Measurements from ENCODE around the gene YTHDF1. TPM values are rescaled to one million over a fixed set of nuclear protein-coding genes. Genes with fewer than 3 reads are reported as not detected.
A peak's percentile ranks its signal among the peaks of the same experiment; 100 is the strongest.

The YTHDF1 gene
- total and polyA plus RNA-seq, 2 of the 8 experiments (the other 6 are each of a cell fraction or from before 2014, with no cell fraction given), result 32.8 to 66.0 TPM

GRCh38 chr20:63254232-63254605 is 38.3 kb upstream of the YTHDF1 start, which contains the start of gene NKAIN4:
TSS of gene NKAIN4 (minus strand) at chr20:63254463. CDS start at chr20:63254450, 13 bp downstream.
- Histone ChIP-seq H3K23ac (ENCODE audit: insufficient read length) (no peak within 1 kb of the TSS), H2AK5ac (ENCODE audit: low read depth, low read length) (0 out of 2 replicates have a peak within 1 kb of the TSS, but pooled peaks have one; percentile 80), H2BK20ac (ENCODE audit: low read length) (no peak within 1 kb of the TSS), H3K27me3 (replicated peaks in 1 of 4; ENCODE audit: control insufficient read depth in 3 of 4, extremely low read depth in 1 of 4, insufficient read depth in 3 of 4, low read length in 3 of 4) (peaks cover 4 to 51% (median 40%) of the 10 kb centered on the region in 4 experiments), H4K91ac (replicated peaks; ENCODE audit: insufficient read length, low read length) (peak within 1 kb of the TSS; percentile 59), H3K56ac (replicated peaks; ENCODE audit: insufficient read length, low read depth, low read length) (no peak within 1 kb of the TSS), H3K79me1 (ENCODE audit: low read depth, low read length) (no peaks in the 10 kb centered on the region; the same call in 1 of the 2 replicates), H3K14ac (ENCODE audit: insufficient read length) (no peak within 1 kb of the TSS), H4K20me1 (replicated peaks in 1 of 2; ENCODE audit: control insufficient read depth in 1 of 2, insufficient read depth in 2 of 2, low read length in 2 of 2) (peaks cover 0 to 4% of the 10 kb centered on the region in 2 experiments), H2BK5ac (ENCODE audit: low read depth, low read length) (peak within 1 kb of the TSS; percentile 78; the same call in 1 of the 2 replicates), H2BK12ac (ENCODE audit: low read depth, low read length) (0 out of 2 replicates have a peak within 1 kb of the TSS, but pooled peaks have one; percentile 68), H3K18ac (ENCODE audit: extremely low read depth, low read length) (peak within 1 kb of the TSS; percentile 95), H3K23me2 (ENCODE audit: low read depth, low read length) (peaks cover 13% of the 10 kb centered on the region; the same call in 1 of the 2 replicates), H3K4me3 (ENCODE audit: extremely low read depth in 1 of 4, insufficient read depth in 2 of 4, low read depth in 3 of 4, low read length in 4 of 4) (peak within 1 kb of the TSS; percentile 39 to 67 (median 59)), H3K79me2 (ENCODE audit: control insufficient read depth in 1 of 2, insufficient read depth in 2 of 2, low read length in 2 of 2) (no peaks in the 10 kb centered on the region), H3K4me2 (ENCODE audit: insufficient read depth in 1 of 2, low read depth in 2 of 2, low read length in 2 of 2) (peak within 1 kb of the TSS; percentile 82 to 97), H2BK120ac (replicated peaks; ENCODE audit: low read depth, low read length) (no peak within 1 kb of the TSS), H2BK15ac (ENCODE audit: low read length) (peak within 1 kb of the TSS; percentile 46; the same call in 1 of the 2 replicates), H2AFZ (ENCODE audit: low read length) (peak within 1 kb of the TSS; percentile 35; the same call in 1 of the 2 replicates), H3K9me3 (ENCODE audit: insufficient read depth in 2 of 2, low read depth in 1 of 2, low read length in 1 of 2) (no peaks in the 10 kb centered on the region), H3K4me1 (replicated peaks in 1 of 4; ENCODE audit: control insufficient read depth in 3 of 4, insufficient read depth in 4 of 4, low read length in 3 of 4) (peaks cover 2 to 18% (median 15%) of the 10 kb centered on the region in 4 experiments), H3K4ac (replicated peaks; ENCODE audit: insufficient read length, low read depth, low read length) (no peak within 1 kb of the TSS), H3K27ac (ENCODE audit: low read depth, low read length) (no peak within 1 kb of the TSS), H3K36me3 (ENCODE audit: control insufficient read depth in 2 of 4, insufficient read depth in 4 of 4, low read length in 3 of 4) (no peaks in the 10 kb centered on the region; a peak in 1 of 8 replicates), H3K9ac (replicated peaks in 1 of 4; ENCODE audit: extremely low read depth in 1 of 4, low read depth in 3 of 4, low read length in 3 of 4) (no peak within 1 kb of the TSS), H4K5ac (ENCODE audit: insufficient read length, low read depth, low read length) (peak within 1 kb of the TSS; percentile 13), H4K8ac (ENCODE audit: extremely low read depth, insufficient read depth, low read length) (peak within 1 kb of the TSS; percentile 71)
- DNase-seq (ENCODE audit: low read depth in 1 of 2, low spot score in 2 of 2) (no peak), FAIRE-seq (no peak)
- ChIA-PET POLR2A (ENCODE audit: partially characterized antibody) (interaction anchor here (0.7 to 4.7 kb wide), 14 partner anchors 9 to 108 kb away, joined by 3 to 21 read pairs (median 4); partner anchors contain the start of genes ARFGAP1 and BIRC7), CTCF (ENCODE audit: partially characterized antibody) (interaction anchor here (0.9 to 6.8 kb wide), 11 partner anchors 12 to 72 kb away, joined by 3 to 87 read pairs (median 9); partner anchors contain the start of gene BIRC7)
- whole genome bisulfite sequencing, 2 experiments (ENCODE audit: extremely low coverage in 1 of 2, insufficient coverage in 1 of 2, insufficient read length in 1 of 2, insufficient replicate concordance in 2 of 2, low coverage in 1 of 2, low lambda C conversion rate in 2 of 2, missing lambda C conversion rate in 1 of 2), result 2% methylated on average over 9 of the region's 46 CpGs; no CpG with 5 or more reads in 1 of the 2 experiments
- no peak for TF ChIP-seq CTCF (IDR thresholded peaks at IDR 0.05; ENCODE audit: control extremely low read depth in 1 of 3, insufficient read depth in 1 of 3, low read depth in 1 of 3, low read length in 3 of 3)
- no peak for TF ChIP-seq RNF2 (IDR thresholded peaks at IDR 0.05; ENCODE audit: borderline replicate concordance, low read depth, low read length, missing control alignments, poor library complexity, severe bottlenecking)
- no peak for TF ChIP-seq HDAC6 (IDR thresholded peaks at IDR 0.05; ENCODE audit: low read depth, low read length)
- no peak for TF ChIP-seq GTF2F1 (IDR thresholded peaks at IDR 0.05; ENCODE audit: borderline replicate concordance, low read depth, low read length)
- TF ChIP-seq TAF1 (IDR thresholded peaks at IDR 0.05; ENCODE audit: low read depth, low read length), result no peak
- peak; percentile 2 for TF ChIP-seq KDM4A (IDR thresholded peaks at IDR 0.05; ENCODE audit: low read depth, low read length, severe bottlenecking)
- no peak for TF ChIP-seq PHF8 (conservative IDR thresholded peaks at IDR 0.05; ENCODE audit: low read depth, low read length)
- TF ChIP-seq RBBP5 (IDR thresholded peaks at IDR 0.05; ENCODE audit: borderline replicate concordance, low read depth, low read length), result 0 out of 2 replicates have a peak, but pooled peaks have one; percentile 1
- TF ChIP-seq SIN3A (conservative IDR thresholded peaks at IDR 0.05 in 1 of 2, IDR thresholded peaks at IDR 0.05 in 1 of 2; ENCODE audit: low read depth in 1 of 2, low read length in 2 of 2), result 0 out of 4 replicates have a peak, but pooled peaks of 1 of the 2 experiments have one; percentile 0

Data from H1 (cell line).